ENCODE measurements around the gene S100A13.

GRCh38 chr1:153572569-153573015, 54.7 kb downstream of the S100A13 start:
- TF ChIP-seq TAF1 (IDR thresholded peaks at IDR 0.05; ENCODE audit: borderline replicate concordance, low read depth, low read length) (no peak), POLR2AphosphoS5 (IDR thresholded peaks at IDR 0.05; ENCODE audit: low read depth, low read length) (no peak), POLR2A (IDR thresholded peaks at IDR 0.05; ENCODE audit: low read depth, low read length) (no peak)
